Central memory CD4-positive, alpha-beta T cell (primary cell): ENCODE results near the gene LSR.
"Not testable (repeated sequence)": the region's sequence is repeated elsewhere in the genome, so short reads cannot be mapped to it uniquely, and the experiment has no call there.

Experiments used
- DNase-seq: peaks from one replicate; pipeline ENCODE4 v3.0.0; 2022

Gene LSR

DNA sequence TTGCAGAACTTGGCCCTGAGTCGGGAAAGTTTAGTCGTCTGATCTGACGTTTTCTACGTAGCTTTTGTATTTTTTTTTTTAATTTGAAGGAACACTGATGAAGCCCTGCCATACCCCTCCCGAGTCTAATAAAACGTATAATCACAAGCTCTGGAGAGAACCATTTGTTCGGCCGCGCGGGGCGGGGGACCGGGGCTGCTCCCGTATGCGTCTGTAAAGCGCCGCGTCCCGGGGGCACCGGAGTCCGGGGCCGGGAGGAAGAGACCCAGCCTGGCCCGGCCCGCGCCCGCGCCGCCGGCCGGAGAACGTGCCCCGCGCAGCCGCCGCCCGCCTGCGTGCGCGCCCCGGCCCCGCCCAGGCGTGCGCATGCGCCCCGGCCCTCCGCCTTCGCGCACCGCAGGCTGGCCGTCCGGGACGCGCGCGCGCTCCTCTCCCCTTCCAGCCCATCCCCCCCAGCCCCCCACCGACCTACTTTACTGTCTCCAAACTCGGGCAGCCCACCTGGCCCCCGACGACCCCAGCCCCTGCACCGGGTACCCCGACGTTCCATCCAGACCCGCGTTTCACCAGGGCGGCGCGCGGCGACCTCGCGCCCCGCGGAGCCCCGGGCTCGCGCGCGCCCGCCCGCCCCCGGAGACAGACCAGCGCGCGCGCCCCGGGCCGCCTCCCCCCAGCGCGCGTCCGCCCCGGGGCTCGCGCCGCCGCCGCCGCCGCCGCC, 19.2 kb downstream of the LSR start:
- peak; percentile 79 for DNase-seq

DNA sequence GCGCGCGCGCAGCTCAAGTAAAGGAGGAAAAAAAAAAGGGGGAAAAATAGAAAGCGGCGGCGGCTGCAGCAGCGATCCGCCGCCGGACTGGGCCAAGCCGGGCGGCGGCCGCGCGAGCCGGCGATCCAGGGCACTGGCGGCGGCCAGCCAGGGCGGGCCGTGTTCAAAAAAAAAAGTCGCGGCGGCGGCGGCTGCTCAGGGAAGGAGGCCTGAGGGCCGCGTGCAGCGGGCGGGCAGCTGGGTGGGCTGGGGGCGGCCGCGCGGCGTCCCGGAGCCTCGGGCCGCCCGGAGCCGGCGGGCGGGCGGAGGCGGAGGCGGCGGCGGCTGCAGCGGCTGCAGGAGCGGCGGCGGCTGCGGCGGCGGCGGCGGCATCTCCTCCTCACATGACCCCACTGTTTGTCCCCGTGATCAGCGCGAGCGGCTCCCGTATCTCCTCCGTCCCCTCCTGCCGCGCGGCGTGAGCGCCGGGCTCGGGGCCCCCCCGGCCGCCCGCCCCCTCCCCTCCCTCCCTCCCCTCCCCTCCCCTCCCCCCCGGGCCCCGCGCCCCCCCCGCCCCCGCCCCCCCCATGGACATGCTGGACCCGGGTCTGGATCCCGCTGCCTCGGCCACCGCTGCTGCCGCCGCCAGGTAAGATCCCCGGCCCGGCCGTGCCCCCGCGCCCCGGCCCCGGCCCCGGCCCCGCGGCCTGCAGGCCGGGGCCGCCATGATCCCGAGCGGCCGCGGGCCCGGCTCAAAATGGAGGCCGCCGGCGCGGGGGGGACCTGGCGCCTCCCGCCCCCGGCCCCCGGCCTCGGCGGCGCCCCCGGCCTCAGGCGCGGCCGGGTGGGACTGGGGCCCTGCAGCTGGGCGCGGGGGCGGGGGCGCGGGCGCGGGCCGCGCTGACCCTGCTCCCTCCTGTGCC, 20.0 kb downstream of the LSR start, which contains the start of gene USF2:
USF2 (plus strand) TSS at position 427 of the 902 bp plus-strand sequence; CDS start at position 567, 140 bp downstream.
- DNase-seq: peak; percentile 68

DNA sequence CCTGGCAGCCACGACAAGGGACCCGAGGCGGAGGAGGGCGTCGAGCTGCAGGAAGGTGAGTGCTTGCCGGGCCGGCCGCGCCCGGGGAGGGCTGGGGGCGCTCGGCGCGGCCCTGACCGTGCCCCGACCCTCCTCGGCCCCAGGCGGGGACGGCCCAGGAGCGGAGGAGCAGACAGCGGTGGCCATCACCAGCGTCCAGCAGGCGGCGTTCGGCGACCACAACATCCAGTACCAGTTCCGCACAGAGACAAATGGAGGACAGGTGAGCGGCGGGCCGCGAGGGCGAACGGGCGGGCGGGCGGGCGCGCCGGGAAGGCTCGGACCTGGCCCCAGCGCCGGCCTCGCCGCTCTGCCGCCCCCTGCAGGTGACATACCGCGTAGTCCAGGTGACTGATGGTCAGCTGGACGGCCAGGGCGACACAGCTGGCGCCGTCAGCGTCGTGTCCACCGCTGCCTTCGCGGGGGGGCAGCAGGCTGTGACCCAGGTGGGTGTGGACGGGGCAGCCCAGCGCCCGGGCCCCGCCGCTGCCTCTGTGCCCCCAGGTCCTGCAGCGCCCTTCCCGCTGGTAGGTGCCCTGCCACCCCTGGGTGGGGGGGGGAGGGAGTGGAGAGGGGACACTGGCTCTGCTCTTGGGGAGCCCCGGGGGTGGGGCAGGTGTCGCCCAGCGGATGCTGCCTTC, 20.8 kb downstream of the LSR start:
- peak; percentile 65 for DNase-seq

DNA sequence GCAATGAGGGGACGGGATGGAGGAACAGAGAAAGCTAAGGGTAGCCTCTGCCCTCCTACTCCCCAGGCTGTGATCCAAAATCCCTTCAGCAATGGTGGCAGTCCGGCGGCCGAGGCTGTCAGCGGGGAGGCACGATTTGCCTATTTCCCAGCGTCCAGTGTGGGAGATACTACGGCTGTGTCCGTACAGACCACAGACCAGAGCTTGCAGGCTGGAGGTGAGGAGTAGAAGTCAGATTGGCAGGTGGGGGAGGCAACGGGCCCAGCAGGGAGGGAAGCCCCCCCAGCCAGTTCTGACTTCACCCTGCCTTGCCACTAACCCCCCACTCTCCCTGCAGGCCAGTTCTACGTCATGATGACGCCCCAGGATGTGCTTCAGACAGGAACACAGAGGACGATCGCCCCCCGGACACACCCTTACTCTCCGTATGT, 21.6 kb downstream of the LSR start:
- DNase-seq: no peak

DNA sequence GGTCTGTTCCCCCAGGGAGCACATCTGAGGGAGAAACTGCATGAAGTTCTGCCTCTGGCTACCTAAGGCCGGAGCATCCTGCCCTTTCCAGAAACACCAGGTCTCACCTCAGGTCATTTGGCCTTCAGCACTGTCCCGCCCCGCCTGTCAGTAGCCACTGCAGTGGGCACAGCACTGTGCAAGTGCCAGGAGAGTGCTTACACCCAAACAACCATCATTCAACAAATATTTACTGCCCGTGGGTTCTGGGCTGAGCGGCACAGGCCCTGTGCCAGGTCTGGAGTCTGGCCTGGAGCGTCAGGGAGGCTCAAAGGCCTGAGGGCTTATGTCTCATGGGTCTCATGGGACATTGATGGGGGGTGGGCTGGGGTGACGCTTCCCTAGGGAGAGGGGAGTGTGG, 22.7 kb downstream of the LSR start:
- DNase-seq: no peak

DNA sequence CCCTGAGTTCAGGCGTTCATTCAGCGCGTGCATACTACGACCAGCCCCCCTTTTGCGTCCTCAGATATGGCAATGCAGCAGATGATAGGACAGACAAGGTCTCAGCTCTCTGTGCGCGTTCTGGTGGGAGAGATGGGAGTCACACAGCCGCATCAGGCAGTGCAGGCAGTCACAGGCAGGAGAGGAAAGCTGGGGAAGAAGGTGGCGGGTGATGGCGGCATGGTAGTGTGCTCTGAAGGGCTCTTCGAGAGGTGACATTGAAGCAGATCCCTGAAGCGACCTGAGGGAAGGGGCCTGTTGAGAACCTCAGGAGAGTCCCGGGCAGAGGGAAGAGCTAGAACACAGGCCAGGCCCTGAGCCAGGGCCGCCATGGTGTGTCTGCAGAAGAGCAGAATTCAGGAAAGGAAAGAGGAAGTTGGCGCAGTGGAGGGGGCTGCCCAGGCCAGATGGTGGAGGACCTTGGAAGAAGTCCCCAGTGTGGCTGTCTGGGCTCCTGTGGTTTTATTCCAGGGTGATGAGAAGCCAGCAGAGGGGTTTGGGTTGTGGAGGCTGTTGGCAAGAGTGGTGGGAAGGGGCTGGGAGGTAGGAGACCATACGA, 23.4 kb downstream of the LSR start:
- DNase-seq: no peak

DNA sequence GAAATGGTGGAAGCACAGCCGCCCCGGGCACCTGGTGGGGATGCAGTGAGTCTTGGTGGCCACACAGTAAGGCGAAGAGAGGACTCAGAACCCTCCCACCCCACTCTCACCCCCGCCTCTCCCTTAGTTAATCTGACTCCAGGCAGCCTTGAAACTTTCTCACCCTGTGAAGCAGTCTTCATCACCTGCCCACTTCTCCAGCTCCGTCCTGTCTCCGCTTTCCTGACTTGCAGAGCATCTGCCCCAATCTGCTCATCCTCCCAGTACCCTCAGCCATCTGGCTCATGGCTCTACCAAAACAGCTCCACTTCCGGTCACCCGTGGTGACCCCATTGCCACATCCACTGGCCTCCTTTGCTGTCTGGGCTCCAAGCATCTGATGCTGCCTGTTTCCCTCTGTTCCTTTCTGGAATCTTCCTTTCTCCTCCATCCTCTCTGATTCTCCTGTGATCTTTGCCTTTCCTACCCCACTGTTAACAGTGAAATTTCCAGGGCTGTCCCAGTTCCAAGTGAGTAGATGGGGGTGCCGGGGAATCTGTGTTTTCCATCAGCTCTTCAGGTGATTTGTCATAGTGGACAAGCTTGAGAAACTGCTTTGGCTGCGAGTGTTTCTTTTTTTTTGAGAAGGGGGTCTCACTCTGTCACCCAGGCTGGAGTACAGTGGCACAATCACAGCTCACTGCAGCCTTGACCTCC, 24.3 kb downstream of the LSR start:
- DNase-seq: no peak

DNA sequence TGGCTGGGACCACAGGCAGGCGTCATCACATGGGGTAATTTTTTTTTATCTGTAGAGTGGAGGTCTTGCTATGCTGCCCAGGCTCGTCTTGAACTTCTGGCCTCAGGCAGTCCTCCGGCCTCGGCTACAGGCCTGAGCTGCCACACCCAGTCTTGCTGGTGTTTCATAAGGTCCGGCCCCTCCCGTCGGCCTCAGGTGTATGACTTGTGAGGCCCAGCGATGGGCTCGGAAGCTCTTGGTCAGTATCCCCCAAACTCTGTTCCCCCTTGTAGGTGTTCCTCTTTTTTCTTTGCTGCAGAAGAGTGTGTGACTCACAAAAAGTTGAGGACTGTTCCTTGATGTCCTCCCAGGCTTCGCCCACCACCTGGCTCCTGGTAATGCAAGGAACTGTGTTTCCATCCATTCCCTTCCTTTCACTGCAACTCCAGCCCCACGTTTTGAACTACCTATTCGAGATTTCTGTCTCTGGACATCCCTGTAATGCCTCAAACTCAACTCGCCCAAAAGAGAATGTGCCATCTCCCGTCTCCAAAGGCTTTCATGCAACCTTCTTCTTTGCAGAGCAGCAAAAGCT, 25.0 kb downstream of the LSR start:
- DNase-seq: no peak

DNA sequence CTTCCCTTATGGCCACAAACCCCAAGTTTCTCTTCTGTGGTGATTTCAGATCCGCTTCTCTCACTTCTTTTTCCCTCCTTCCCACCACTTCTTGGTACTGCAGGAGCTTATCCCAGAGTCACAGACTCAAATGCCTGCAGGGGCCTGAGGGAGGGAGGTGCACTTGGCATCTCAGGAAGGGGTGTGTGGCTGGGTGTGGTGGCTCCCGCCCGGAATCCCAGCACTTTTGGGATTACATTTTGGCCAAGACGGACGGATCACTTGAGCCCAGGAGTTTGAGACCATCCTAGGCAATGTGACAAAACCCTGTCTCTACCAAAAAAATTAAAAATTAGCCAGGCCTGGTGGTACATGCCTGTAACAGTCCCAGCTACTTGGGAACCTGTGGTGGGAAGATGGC, 25.5 kb downstream of the LSR start:
- DNase-seq: no peak

DNA sequence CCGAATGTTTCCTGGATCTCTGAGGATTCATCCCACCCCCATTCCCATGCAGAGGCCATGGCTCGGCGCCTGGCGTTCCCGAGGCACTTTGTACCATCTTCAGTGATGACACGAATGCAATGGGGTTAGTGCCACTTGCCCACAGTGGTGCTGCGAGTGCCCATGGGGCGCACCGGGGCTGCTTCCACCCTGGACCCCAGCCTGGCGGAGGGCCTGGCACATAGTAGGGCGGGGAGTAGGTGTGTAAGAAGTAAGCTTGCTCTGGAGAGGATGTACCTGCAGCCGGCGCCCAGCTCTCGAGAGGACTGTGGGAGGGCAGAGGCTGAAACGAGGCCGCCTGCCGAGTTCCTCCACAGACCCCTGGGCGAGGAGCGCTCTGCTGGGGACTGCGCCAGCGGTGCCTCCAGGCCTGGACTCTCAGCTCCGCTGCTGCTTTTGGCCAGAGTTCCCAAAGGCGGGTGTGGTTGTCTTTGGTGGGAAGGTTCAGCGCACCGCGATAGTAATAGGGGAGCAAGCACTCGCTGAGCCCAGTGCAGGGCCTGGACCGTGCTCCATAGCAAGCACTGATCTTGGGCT, 28.0 kb downstream of the LSR start:
- no peak for DNase-seq

DNA sequence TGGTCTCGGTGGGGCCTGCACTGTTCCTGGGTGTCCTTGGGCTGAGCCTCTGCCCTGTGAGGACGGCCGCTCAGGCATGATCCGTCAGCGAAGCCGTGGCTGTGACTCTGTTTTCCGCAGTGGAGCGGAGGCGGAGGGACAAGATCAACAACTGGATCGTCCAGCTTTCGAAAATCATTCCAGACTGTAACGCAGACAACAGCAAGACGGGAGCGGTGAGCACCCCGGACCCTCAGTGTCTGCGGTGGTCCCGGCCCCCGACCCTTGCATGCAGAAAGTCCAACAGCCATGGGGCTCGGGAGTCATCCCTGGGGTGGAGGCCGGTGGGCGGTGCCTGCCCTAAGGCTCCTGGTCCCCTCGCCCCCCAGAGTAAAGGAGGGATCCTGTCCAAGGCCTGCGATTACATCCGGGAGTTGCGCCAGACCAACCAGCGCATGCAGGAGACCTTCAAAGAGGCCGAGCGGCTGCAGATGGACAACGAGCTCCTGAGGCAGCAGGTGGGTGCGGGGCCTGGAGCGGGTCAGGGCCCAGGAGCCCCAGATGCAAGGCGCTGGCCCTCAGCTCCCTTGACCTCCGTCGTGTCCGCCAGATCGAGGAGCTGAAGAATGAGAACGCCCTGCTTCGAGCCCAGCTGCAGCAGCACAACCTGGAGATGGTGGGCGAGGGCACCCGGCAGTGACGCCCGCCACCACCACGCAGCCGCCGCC, 29.9 kb downstream of the LSR start:
- no peak for DNase-seq

DNA sequence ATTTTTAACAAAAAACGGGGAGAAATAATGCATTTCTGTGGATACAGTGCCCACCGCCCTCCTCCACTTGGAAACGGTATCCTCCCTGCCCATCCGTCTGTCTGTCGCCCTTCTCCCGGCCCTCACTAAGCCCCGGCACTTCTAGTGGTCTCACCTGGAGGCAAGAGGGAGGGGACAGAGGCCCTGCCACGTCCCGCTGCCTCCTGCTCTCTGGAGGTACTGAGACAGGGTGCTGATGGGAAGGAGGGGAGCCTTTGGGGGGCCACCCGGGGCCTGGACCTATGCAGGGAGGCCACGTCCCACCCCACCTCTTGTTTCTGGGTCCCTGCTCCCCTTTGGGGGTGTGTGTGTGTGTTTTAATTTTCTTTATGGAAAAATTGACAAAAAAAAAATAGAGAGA, 30.6 kb downstream of the LSR start:
- no peak for DNase-seq

DNA sequence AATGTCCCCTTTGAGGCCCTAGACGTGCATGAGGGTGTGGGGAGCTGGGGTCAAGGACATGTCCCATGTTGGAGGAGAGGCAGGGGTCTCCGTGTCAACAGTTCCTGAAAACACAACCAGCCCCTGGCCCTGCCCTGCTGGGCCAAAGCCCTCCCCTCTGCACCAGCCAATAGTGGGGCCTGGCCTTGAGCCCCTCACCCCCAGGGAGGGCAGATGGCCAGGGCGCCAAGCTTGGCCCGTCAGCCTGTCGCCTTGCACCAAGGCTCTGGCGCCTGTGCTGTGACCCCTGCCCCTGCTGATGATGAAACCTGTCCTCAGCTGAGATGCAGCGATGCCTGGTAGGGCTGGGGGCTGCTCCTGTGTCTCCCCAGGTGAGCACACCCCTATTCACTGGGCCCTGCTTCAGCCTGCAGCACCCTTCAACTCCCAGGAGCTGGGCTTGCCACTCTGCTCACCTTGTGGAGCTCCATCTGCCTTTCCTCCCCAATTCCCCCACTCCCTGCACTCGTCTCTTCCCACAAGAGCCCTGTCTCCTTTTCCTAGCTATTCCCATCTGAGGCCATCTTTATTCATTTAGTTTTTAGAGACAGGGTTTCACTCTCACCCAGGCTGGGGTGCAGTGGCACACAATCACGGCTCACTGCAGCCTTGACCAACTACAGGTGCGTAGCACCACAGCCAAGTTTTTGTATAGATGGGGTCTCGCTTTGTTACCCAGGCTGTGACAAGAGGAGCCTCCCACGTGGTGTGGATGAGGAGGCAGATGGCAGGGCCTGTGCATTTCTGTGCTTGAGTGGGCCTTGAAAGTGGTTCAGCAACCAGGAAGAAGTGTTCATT, 31.4 kb downstream of the LSR start:
- no peak for DNase-seq

DNA sequence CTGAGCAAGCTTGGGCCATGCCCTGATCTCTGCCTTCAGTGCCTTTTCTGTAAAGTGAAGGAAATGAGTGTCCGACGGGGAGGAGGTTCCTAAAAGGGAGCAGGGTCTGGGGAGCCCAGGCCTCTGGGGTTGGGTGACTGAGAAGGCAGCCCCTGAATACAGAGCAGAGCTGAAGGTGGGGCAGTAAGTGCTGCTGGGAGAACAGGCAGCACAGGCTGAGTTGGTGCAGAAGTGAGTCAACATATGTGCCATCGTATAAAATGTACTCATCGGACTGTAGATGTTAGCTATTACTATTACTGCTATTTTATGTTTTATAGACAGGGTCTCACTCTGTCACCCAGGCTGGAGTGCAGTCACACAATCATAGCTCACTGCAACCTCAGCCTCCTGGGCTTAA, 32.5 kb downstream of the LSR start:
- no peak for DNase-seq

DNA sequence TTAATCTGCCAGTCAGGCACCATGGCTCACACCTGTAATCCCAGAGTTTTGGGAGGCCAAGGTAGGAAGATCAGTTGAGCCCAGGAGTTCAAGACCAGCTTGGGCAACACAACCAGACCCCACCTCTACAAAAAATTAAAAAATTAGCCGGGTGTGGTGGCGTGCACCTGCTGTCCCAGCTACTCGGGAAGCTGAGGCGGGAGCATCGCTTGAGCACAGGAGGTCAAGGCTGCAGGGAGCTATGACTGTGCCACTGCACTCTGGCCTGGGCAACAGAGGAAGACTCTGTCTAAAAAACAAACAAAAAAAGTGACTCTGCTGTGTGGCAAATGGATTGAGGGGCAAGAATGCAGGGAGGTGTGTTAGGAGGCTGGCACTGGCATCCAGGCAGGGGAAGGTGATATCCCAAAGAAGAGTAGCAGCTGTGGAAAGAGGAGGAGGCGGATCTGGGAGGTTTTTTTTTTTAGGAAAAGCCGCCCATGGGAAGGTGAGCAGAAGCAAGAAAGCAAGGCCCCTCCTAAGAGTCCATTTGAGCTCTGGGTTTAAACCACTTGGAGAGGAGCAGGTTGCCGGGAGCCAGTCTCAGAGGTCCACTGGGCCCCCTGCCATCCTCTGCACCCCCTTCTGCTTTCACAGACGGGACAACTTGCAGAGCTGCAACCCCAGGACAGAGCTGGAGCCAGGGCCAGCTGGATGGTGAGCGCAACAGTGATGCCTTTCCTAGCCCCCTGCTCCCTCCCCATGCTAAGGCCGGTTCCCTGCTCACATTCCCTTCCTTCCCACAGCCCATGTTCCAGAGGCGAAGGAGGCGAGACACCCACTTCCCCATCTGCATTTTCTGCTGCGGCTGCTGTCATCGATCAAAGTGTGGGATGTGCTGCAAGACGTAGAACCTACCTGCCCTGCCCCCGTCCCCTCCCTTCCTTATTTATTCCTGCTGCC, 35.6 kb downstream of the LSR start:
- DNase-seq: no peak

DNA sequence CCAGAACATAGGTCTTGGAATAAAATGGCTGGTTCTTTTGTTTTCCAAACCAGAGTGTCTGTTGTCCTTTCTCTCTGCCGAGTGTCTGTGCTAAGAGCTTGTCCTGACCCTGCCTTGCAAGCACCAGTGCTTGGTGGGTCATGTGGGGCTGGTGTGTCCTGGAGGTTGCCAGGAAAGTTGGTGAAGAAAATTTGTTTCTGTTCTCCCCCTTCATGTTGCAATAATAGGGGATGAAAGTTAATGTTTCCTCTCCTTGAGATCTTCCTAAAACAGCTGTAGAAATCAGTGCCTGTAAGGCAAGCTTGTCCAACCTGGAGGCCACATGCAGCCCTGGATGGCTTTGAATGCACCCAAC, 36.3 kb downstream of the LSR start:
- no peak for DNase-seq

DNA sequence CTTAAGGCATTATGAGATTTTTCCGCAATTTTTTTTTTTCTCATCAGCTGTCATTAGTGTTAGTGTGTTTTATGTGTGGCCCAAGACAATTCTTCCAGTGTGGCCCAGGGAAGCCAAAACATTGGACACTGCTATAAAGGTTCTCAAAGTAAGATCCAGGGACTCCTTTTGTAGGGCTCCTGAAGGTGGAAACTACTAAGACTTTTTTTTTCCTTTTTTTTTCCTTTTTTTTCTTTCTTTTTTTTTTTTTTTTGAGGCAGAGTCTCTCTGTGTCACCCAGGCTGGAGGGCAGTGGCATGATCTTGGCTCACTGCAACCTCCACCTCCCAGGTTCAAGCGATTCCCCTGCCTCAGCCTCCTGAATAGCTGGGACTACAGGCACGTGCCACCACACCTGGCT, 36.7 kb downstream of the LSR start:
- not testable (repeated sequence) for DNase-seq

DNA sequence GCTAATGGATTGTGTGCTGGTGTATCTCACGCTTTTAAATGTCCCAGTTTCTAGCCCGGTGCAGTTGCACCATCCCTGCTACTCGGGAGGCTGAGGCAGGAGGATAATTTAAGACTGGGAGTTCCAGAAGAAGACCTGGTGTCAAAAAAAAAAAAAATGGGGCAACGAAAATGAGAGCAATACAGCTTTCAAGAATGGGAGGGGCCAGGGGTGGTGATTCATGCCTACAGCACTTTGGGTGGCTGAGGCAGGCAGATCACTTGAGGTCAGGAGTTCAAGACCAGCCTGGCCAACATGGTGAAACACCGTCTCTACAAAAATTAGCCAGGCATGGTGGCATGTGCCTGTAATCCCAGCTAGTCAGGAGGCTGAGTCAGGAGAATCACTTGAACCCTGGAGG, 37.3 kb downstream of the LSR start:
- DNase-seq: not testable (repeated sequence)

DNA sequence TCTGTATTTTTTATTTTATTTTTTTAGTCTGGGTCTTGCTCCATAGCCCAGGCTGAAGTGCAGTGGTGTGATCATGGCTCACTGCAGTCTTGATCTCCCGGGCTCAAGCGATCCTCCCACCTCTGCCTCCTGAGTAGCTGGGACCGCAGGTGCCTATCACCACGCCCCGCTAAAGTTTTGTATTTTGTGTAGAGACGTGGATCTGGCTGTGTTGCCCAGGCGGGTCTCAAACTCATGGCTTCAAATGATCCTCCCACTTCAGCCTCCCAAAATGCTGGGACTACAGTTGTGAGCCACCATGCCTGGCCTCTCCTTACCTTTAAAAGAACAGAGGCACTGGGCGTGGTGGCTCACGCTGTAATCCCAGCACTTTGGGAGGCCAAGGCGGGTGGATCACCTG, 38.9 kb downstream of the LSR start:
- no peak for DNase-seq
